ENCODE results near the gene TEAD4. TPM values are rescaled to one million over a fixed set of nuclear protein-coding genes. Genes with fewer than 3 reads are reported as not detected.

The TEAD4 gene
- total RNA-seq, result 12.7 and 13.7 TPM in 2 replicates

- Mint-ChIP-seq H3K9me3 (no peaks in the 10 kb centered on the region), H3K27ac (peak within 1 kb of the TSS; percentile 80), H3K27me3 (ENCODE audit: low read depth) (peaks cover 52% of the 10 kb centered on the region), H3K4me3 (ENCODE audit: low read depth) (peak within 1 kb of the TSS; percentile 85), H3K36me3 (ENCODE audit: low read depth) (no peaks in the 10 kb centered on the region), H3K4me1 (ENCODE audit: low read depth) (peaks cover 12% of the 10 kb centered on the region)
- no peak for DNase-seq (ENCODE audit: low spot score)
- intact Hi-C loops (cut with micrococcal nuclease), result loop anchor here (10.0 kb wide), 1 partner anchor 1284 kb away; no protein-coding TSS in a partner anchor
Measured at GRCh38 chr12:2959192-2959504, at the start of gene TEAD4. TSS of gene TEAD4 (plus strand) at chr12:2959397.

- Mint-ChIP-seq H3K27me3 (ENCODE audit: low read depth) (no peaks in the 10 kb centered on the region), H3K4me1 (ENCODE audit: low read depth) (no peaks in the 10 kb centered on the region), H3K4me3 (ENCODE audit: low read depth) (no peak overlapping the region), H3K36me3 (ENCODE audit: low read depth) (no peaks in the 10 kb centered on the region), H3K27ac (no peak overlapping the region), H3K9me3 (no peaks in the 10 kb centered on the region)
- DNase-seq (ENCODE audit: low spot score), result no peak
- intact Hi-C loops (cut with micrococcal nuclease), result no loop called here
Measured at GRCh38 chr12:2912216-2912575, 47.0 kb upstream of the TEAD4 start.

GRCh38 chr12:2919249-2919648 lies 39.9 kb upstream of the TEAD4 start:
- H3K9me3 Mint-ChIP-seq, result no peaks in the 10 kb centered on the region
- no peaks in the 10 kb centered on the region for H3K4me1 Mint-ChIP-seq (ENCODE audit: low read depth)
- H3K27ac Mint-ChIP-seq, result no peak overlapping the region
- DNase-seq (ENCODE audit: low spot score), result no peak
- no peaks in the 10 kb centered on the region for H3K27me3 Mint-ChIP-seq (ENCODE audit: low read depth)
- H3K4me3 Mint-ChIP-seq (ENCODE audit: low read depth), result no peak overlapping the region
- intact Hi-C loops (cut with micrococcal nuclease), result no loop called here
- no peaks in the 10 kb centered on the region for H3K36me3 Mint-ChIP-seq (ENCODE audit: low read depth)

- Mint-ChIP-seq H3K4me1 (ENCODE audit: low read depth) (peaks cover 4% of the 10 kb centered on the region), H3K9me3 (no peaks in the 10 kb centered on the region), H3K27me3 (ENCODE audit: low read depth) (no peaks in the 10 kb centered on the region), H3K36me3 (ENCODE audit: low read depth) (no peaks in the 10 kb centered on the region), H3K4me3 (ENCODE audit: low read depth) (no peak overlapping the region), H3K27ac (no peak overlapping the region)
- intact Hi-C loops (cut with micrococcal nuclease), result no loop called here
- DNase-seq (ENCODE audit: low spot score), result no peak
Measured at GRCh38 chr12:2922329-2922728, 36.9 kb upstream of the TEAD4 start.

GRCh38 chr12:2923057-2923456 lies 36.1 kb upstream of the TEAD4 start:
- no peak overlapping the region for H3K27ac Mint-ChIP-seq
- H3K9me3 Mint-ChIP-seq, result no peaks in the 10 kb centered on the region
- H3K4me3 Mint-ChIP-seq (ENCODE audit: low read depth), result no peak overlapping the region
- peaks cover 4% of the 10 kb centered on the region for H3K4me1 Mint-ChIP-seq (ENCODE audit: low read depth)
- H3K36me3 Mint-ChIP-seq (ENCODE audit: low read depth), result no peaks in the 10 kb centered on the region
- no peaks in the 10 kb centered on the region for H3K27me3 Mint-ChIP-seq (ENCODE audit: low read depth)
- intact Hi-C loops (cut with micrococcal nuclease), result no loop called here
- no peak for DNase-seq (ENCODE audit: low spot score)

- Mint-ChIP-seq H3K27ac (no peak overlapping the region), H3K27me3 (ENCODE audit: low read depth) (no peaks in the 10 kb centered on the region), H3K4me1 (ENCODE audit: low read depth) (peaks cover 4% of the 10 kb centered on the region), H3K36me3 (ENCODE audit: low read depth) (no peaks in the 10 kb centered on the region), H3K9me3 (no peaks in the 10 kb centered on the region), H3K4me3 (ENCODE audit: low read depth) (no peak overlapping the region)
- DNase-seq (ENCODE audit: low spot score), result no peak
- intact Hi-C loops (cut with micrococcal nuclease), result no loop called here
Measured at GRCh38 chr12:2924019-2924418, 35.2 kb upstream of the TEAD4 start.

- Mint-ChIP-seq H3K4me3 (ENCODE audit: low read depth) (no peak overlapping the region), H3K9me3 (no peaks in the 10 kb centered on the region), H3K27ac (no peak overlapping the region), H3K27me3 (ENCODE audit: low read depth) (no peaks in the 10 kb centered on the region), H3K4me1 (ENCODE audit: low read depth) (peaks cover 4% of the 10 kb centered on the region), H3K36me3 (ENCODE audit: low read depth) (no peaks in the 10 kb centered on the region)
- no peak for DNase-seq (ENCODE audit: low spot score)
- intact Hi-C loops (cut with micrococcal nuclease), result no loop called here
Measured at GRCh38 chr12:2925322-2925995, 33.7 kb upstream of the TEAD4 start.

GRCh38 chr12:2930865-2931264 lies 28.3 kb upstream of the TEAD4 start:
- no peaks in the 10 kb centered on the region for H3K27me3 Mint-ChIP-seq (ENCODE audit: low read depth)
- peaks cover 3% of the 10 kb centered on the region for H3K36me3 Mint-ChIP-seq (ENCODE audit: low read depth)
- H3K9me3 Mint-ChIP-seq, result no peaks in the 10 kb centered on the region
- no peak overlapping the region for H3K4me3 Mint-ChIP-seq (ENCODE audit: low read depth)
- no peaks in the 10 kb centered on the region for H3K4me1 Mint-ChIP-seq (ENCODE audit: low read depth)
- intact Hi-C loops (cut with micrococcal nuclease), result no loop called here
- H3K27ac Mint-ChIP-seq, result no peak overlapping the region
- no peak for DNase-seq (ENCODE audit: low spot score)

- H3K27ac Mint-ChIP-seq, result no peak overlapping the region
- peaks cover 3% of the 10 kb centered on the region for H3K36me3 Mint-ChIP-seq (ENCODE audit: low read depth)
- no peak for DNase-seq (ENCODE audit: low spot score)
- H3K9me3 Mint-ChIP-seq, result no peaks in the 10 kb centered on the region
- intact Hi-C loops (cut with micrococcal nuclease), result no loop called here
- no peaks in the 10 kb centered on the region for H3K4me1 Mint-ChIP-seq (ENCODE audit: low read depth)
- no peak overlapping the region for H3K4me3 Mint-ChIP-seq (ENCODE audit: low read depth)
- H3K27me3 Mint-ChIP-seq (ENCODE audit: low read depth), result no peaks in the 10 kb centered on the region
Measured at GRCh38 chr12:2933586-2933985, 25.6 kb upstream of the TEAD4 start.

GRCh38 chr12:2934371-2934770 lies 24.8 kb upstream of the TEAD4 start:
- Mint-ChIP-seq H3K9me3 (no peaks in the 10 kb centered on the region), H3K27me3 (ENCODE audit: low read depth) (no peaks in the 10 kb centered on the region), H3K4me3 (ENCODE audit: low read depth) (no peak overlapping the region), H3K27ac (no peak overlapping the region), H3K4me1 (ENCODE audit: low read depth) (no peaks in the 10 kb centered on the region), H3K36me3 (ENCODE audit: low read depth) (peaks cover 3% of the 10 kb centered on the region)
- DNase-seq (ENCODE audit: low spot score), result no peak
- intact Hi-C loops (cut with micrococcal nuclease), result no loop called here

- no peaks in the 10 kb centered on the region for H3K4me1 Mint-ChIP-seq (ENCODE audit: low read depth)
- H3K27ac Mint-ChIP-seq, result no peak overlapping the region
- no peak overlapping the region for H3K4me3 Mint-ChIP-seq (ENCODE audit: low read depth)
- H3K36me3 Mint-ChIP-seq (ENCODE audit: low read depth), result peaks cover 3% of the 10 kb centered on the region
- intact Hi-C loops (cut with micrococcal nuclease), result no loop called here
- no peaks in the 10 kb centered on the region for H3K9me3 Mint-ChIP-seq
- H3K27me3 Mint-ChIP-seq (ENCODE audit: low read depth), result no peaks in the 10 kb centered on the region
- no peak for DNase-seq (ENCODE audit: low spot score)
Measured at GRCh38 chr12:2936301-2936700, 22.9 kb upstream of the TEAD4 start.

GRCh38 chr12:2937500-2937899 lies 21.7 kb upstream of the TEAD4 start:
- Mint-ChIP-seq H3K4me3 (ENCODE audit: low read depth) (no peak overlapping the region), H3K27me3 (ENCODE audit: low read depth) (no peaks in the 10 kb centered on the region), H3K4me1 (ENCODE audit: low read depth) (no peaks in the 10 kb centered on the region), H3K36me3 (ENCODE audit: low read depth) (peaks cover 3% of the 10 kb centered on the region), H3K27ac (no peak overlapping the region), H3K9me3 (no peaks in the 10 kb centered on the region)
- intact Hi-C loops (cut with micrococcal nuclease), result no loop called here
- DNase-seq (ENCODE audit: low spot score), result no peak

GRCh38 chr12:2939191-2939590 lies 20.0 kb upstream of the TEAD4 start:
- no peaks in the 10 kb centered on the region for H3K36me3 Mint-ChIP-seq (ENCODE audit: low read depth)
- no peak for DNase-seq (ENCODE audit: low spot score)
- intact Hi-C loops (cut with micrococcal nuclease), result no loop called here
- no peak overlapping the region for H3K27ac Mint-ChIP-seq
- H3K27me3 Mint-ChIP-seq (ENCODE audit: low read depth), result no peaks in the 10 kb centered on the region
- H3K9me3 Mint-ChIP-seq, result no peaks in the 10 kb centered on the region
- no peaks in the 10 kb centered on the region for H3K4me1 Mint-ChIP-seq (ENCODE audit: low read depth)
- H3K4me3 Mint-ChIP-seq (ENCODE audit: low read depth), result no peak overlapping the region

- Mint-ChIP-seq H3K4me1 (ENCODE audit: low read depth) (no peaks in the 10 kb centered on the region), H3K27me3 (ENCODE audit: low read depth) (no peaks in the 10 kb centered on the region), H3K27ac (no peak overlapping the region), H3K9me3 (no peaks in the 10 kb centered on the region), H3K4me3 (ENCODE audit: low read depth) (no peak overlapping the region), H3K36me3 (ENCODE audit: low read depth) (no peaks in the 10 kb centered on the region)
- DNase-seq (ENCODE audit: low spot score), result no peak
- intact Hi-C loops (cut with micrococcal nuclease), result loop anchor here (10.0 kb wide), 1 partner anchor 56 kb away; no protein-coding TSS in a partner anchor
Measured at GRCh38 chr12:2940564-2940963, 18.6 kb upstream of the TEAD4 start.

Measured in activated T-helper 2 cell treated with anti-CD3 and anti-CD28 coated beads, Interferon-gamma antibody, Interleukin-2, Interleukin-4, amounts not matched to agents 10 μg/mL and 5 μg/mL and 100 μg/mL, durations not matched to agents 14 hours and 24 hours and 36 hours (primary cell).